ENCODE results near the gene DLG2.

DLG2 gene

DNA sequence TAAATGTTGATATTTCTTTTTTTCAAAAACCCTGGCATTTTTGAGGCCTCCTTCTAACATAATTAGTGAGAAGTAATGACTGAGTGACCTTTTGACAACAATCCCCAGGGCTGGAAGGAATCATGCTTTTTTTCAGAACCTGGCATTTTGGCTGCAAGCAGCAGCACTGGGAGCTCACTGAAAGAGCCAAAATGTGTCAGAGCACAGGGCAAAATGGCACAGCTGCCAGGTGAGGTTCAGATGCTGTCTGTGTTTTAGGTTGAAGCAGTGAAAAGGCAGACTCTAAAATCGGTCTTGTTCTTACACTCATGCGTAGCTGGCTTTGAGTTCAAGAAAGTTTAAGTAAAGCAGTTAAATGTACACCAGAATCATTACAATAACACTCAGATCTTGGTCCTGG is 1063.8 kb downstream of the DLG2 start:
- no peaks in the 10 kb centered on the region for H3K36me3 Mint-ChIP-seq (ENCODE audit: low read depth)

DNA sequence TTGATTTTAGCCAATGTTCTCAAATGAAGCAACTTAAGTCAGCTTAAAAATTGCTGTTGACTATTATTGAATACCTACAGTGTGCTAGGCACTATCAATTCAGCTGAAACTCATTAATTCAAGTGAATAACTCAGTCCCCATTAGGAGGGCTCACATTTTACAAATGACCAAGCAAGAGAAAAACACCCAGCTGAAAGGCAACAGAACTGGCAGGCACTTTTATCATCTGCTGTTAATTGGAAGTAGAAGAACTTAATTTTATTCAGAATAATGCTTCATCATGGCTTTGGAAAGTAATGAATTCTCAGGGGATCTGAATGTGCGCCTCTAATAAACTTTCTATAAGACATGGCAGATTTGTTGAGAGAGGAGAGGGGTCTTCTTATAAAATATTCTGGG is 1066.9 kb downstream of the DLG2 start:
- H3K9me3 Mint-ChIP-seq, result no peaks in the 10 kb centered on the region
- H3K4me1 Mint-ChIP-seq, result no peaks in the 10 kb centered on the region
- H3K27ac Mint-ChIP-seq, result no peak overlapping the region
- H3K36me3 Mint-ChIP-seq (ENCODE audit: low read depth), result no peaks in the 10 kb centered on the region
- H3K4me3 Mint-ChIP-seq, result no peak overlapping the region
- no peak for DNase-seq
- H3K27me3 Mint-ChIP-seq (ENCODE audit: low read depth, poor library complexity), result peaks cover 8% of the 10 kb centered on the region
- TF ChIP-seq, protein P1, sequence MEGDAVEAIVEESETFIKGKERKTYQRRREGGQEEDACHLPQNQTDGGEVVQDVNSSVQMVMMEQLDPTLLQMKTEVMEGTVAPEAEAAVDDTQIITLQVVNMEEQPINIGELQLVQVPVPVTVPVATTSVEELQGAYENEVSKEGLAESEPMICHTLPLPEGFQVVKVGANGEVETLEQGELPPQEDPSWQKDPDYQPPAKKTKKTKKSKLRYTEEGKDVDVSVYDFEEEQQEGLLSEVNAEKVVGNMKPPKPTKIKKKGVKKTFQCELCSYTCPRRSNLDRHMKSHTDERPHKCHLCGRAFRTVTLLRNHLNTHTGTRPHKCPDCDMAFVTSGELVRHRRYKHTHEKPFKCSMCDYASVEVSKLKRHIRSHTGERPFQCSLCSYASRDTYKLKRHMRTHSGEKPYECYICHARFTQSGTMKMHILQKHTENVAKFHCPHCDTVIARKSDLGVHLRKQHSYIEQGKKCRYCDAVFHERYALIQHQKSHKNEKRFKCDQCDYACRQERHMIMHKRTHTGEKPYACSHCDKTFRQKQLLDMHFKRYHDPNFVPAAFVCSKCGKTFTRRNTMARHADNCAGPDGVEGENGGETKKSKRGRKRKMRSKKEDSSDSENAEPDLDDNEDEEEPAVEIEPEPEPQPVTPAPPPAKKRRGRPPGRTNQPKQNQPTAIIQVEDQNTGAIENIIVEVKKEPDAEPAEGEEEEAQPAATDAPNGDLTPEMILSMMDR (IDR thresholded peaks at IDR 0.05), result no peak

More for the DNA sequence above, 1063.8 kb downstream of the DLG2 start:
- no peaks in the 10 kb centered on the region for H3K9me3 Mint-ChIP-seq
- TF ChIP-seq, protein P1 (IDR thresholded peaks at IDR 0.05), result no peak
- H3K27me3 Mint-ChIP-seq (ENCODE audit: low read depth, poor library complexity), result peaks cover 8% of the 10 kb centered on the region
- H3K27ac Mint-ChIP-seq, result no peak overlapping the region
- no peak for DNase-seq
- H3K4me3 Mint-ChIP-seq, result no peak overlapping the region
- no peaks in the 10 kb centered on the region for H3K4me1 Mint-ChIP-seq

DNA sequence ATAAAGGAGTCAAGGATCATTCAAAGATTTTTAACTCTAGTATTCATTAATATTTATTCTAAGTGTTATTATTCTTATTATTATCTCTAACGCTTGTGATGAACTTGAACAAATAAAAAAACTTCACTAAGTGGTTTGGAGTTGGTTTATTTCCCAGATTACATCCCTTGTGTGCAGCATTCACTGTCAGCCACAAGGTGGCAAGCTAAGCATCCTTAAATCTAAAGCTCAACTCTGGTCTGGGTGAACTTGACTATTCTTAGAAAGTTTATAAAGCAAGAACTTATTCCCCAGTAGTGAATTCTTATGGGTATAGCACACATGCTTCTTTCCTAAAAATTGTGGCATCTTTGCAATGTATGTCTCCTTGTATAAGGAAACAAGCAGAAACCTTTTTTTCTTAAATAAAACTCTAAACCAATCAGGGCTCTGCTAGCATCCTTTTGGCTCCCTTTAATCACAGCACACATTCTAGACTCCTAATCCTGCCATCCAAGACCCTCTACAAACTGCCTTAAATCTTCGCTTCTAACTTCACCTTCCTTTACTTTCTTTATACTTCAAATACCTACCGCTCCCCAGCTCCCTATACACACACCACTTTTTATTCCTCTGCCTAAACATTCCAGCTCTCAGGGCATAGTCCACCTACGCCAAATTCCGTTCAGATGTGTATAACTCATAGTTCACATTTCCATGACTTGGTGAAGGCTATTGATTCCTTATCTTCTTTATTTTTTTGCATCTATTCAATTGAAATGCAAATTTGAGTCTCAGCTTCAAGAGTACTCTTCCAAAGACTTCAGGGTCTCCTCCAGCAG is 1068.8 kb downstream of the DLG2 start:
- TF ChIP-seq, protein P1 (IDR thresholded peaks at IDR 0.05), result peak; percentile 87
- no peaks in the 10 kb centered on the region for H3K36me3 Mint-ChIP-seq (ENCODE audit: low read depth)
- DNase-seq, result peak; percentile 28
- no peaks in the 10 kb centered on the region for H3K4me1 Mint-ChIP-seq
- H3K27me3 Mint-ChIP-seq (ENCODE audit: low read depth, poor library complexity), result peaks cover 5% of the 10 kb centered on the region
- no peak overlapping the region for H3K4me3 Mint-ChIP-seq
- H3K27ac Mint-ChIP-seq, result no peak overlapping the region
- H3K9me3 Mint-ChIP-seq, result no peaks in the 10 kb centered on the region

DNA sequence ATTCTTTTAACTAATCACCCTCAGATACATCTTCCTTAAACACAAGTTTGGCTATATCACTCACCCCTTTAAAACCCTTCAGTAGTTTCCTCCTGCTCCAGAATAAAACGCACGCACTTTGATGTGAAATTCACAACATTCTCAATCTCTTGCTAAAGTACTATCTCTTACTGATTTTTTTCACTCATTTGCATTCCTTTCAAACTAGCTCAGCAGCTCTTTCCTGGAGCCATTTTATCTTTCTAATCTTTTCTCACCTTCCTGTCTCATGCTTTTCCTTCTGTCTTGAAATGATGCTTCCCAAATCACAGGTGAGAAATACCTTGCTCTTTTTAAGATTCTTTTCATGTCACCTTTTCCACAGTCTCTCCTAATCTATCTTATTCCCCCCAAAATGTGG is 1074.4 kb downstream of the DLG2 start:
- Mint-ChIP-seq H3K36me3 (ENCODE audit: low read depth) (no peaks in the 10 kb centered on the region), H3K27ac (no peak overlapping the region), H3K4me3 (no peak overlapping the region), H3K9me3 (no peaks in the 10 kb centered on the region), H3K27me3 (ENCODE audit: low read depth, poor library complexity) (no peaks in the 10 kb centered on the region), H3K4me1 (no peaks in the 10 kb centered on the region)
- TF ChIP-seq, protein P1 (IDR thresholded peaks at IDR 0.05), result no peak
- no peak for DNase-seq

DNA sequence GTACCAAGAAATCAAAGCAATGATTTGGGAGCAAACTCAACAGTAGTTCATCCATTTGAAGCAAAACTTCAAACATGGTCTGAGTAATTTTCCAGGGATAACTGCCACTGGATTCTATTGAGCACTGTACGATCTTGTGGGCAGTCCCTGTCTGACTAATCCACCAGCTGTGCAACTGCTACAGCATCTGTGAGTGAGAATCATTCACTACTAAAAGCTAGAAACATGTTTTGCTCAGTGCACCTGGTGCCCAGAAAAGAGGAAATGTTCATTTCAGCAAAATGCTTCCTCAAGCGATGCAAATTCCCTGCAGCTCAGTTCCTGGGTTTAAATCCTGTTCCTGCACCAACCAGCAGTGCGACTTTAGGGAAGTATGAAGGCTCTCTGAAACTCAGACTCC is 1077.9 kb downstream of the DLG2 start:
- Mint-ChIP-seq H3K4me3 (no peak overlapping the region), H3K27ac (no peak overlapping the region), H3K27me3 (ENCODE audit: low read depth, poor library complexity) (peaks cover 7% of the 10 kb centered on the region), H3K4me1 (no peaks in the 10 kb centered on the region), H3K9me3 (peaks cover 4% of the 10 kb centered on the region), H3K36me3 (ENCODE audit: low read depth) (no peaks in the 10 kb centered on the region)
- no peak for DNase-seq
- TF ChIP-seq, protein P1 (IDR thresholded peaks at IDR 0.05), result no peak

DNA sequence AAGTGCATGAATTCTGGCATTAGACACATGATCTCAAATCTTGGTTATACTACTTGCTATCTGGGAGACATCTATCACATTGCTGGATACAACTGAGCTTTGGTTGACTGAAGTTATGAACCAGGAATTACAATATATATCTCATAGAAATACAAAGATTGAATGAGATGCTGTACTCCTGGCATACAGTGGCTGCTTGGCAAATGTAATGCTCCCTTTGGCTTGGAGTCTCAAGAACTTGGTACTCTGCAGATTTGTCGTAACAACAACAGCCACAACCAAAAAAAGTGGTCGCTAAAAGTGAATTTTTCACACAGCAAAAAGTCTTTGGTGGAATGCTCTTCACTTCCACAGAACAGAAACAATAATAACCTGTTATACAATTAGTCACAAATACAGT is 1082.6 kb downstream of the DLG2 start:
- Mint-ChIP-seq H3K27me3 (ENCODE audit: low read depth, poor library complexity) (peaks cover 15% of the 10 kb centered on the region), H3K4me1 (peaks cover 6% of the 10 kb centered on the region), H3K4me3 (no peak overlapping the region)

More for the DNA sequence above, 1082.6 kb downstream of the DLG2 start:
- TF ChIP-seq, protein P1 (IDR thresholded peaks at IDR 0.05), result no peak
- H3K36me3 Mint-ChIP-seq (ENCODE audit: low read depth), result no peaks in the 10 kb centered on the region
- no peak overlapping the region for H3K27ac Mint-ChIP-seq
- peaks cover 5% of the 10 kb centered on the region for H3K9me3 Mint-ChIP-seq
- no peak for DNase-seq

Data from nephron progenitor cell (in vitro differentiated cells).